GM12892 (cell line): ENCODE results near the gene TXNDC16.

Source experiments
- POLR2A ChIP-seq: IDR thresholded peaks from 2 replicates; pipeline ENCODE4 v1.6.1; 2011; ENCODE audit warnings: low read depth, low read length, control low read depth
- POLR2AphosphoS5 ChIP-seq: IDR thresholded peaks from 2 replicates; pipeline ENCODE4 v1.6.1; 2011; ENCODE audit warnings: low read depth, low read length, control low read depth

- no peak for TF ChIP-seq POLR2AphosphoS5
- no peak for TF ChIP-seq POLR2A
Measured at GRCh38 chr14:52395728-52396127, 156.6 kb downstream of the TXNDC16 start.
